HepG2 (cell line): Measurements from ENCODE around the gene TMUB1. TPM values are rescaled to one million over a fixed set of nuclear protein-coding genes. Genes with fewer than 3 reads are reported as not detected.

Source experiments
- BCL3 ChIP-seq: sonication (generic); formaldehyde crosslinking; IDR thresholded peaks from 2 replicates; pipeline ENCODE4 v1.5.1; 2020; ENCODE audit warnings: mild to moderate bottlenecking, missing genetic modification reagents, moderate library complexity
- CCAR2 ChIP-seq: fragments of 200-400 bp; formaldehyde crosslinking; optimal IDR thresholded peaks from 2 replicates; pipeline ENCODE3; 2018; ENCODE audit warnings: low read depth, mild to moderate bottlenecking, low read length, moderate library complexity
- FOSL2 ChIP-seq: sonication (generic); formaldehyde crosslinking; IDR thresholded peaks from 2 replicates; pipeline ENCODE4 v1.4.0; 2020; ENCODE audit warnings: missing genetic modification reagents
- IRF2 ChIP-seq: IDR thresholded peaks from 2 replicates; pipeline ENCODE4 v1.6.1; 2018; ENCODE audit warnings: missing genetic modification reagents, missing compliant biosample characterization
- JARID2 ChIP-seq: sonication (generic); formaldehyde crosslinking; IDR thresholded peaks from 2 replicates; pipeline ENCODE4 v1.8.1; 2023; ENCODE audit warnings: missing genetic modification reagents, inconsistent platforms; ENCODE audit not compliant: insufficient replicate concordance
- JUN ChIP-seq: sonication (generic); formaldehyde crosslinking; IDR thresholded peaks from 2 replicates; pipeline ENCODE4 v1.4.0; 2020; ENCODE audit warnings: mild to moderate bottlenecking, missing genetic modification reagents
- KLF6 ChIP-seq: IDR thresholded peaks from 2 replicates; pipeline ENCODE4 v1.8.0; 2016; ENCODE audit warnings: missing biosample characterization, missing genetic modification reagents
- POLR2A ChIP-seq, 2 experiments: IDR thresholded peaks; 2 replicates each; pipeline ENCODE4 v1.6.1; 2011; ENCODE audit warnings: low read depth in 2 of 2, low read length in 2 of 2, mild to moderate bottlenecking in 1 of 2, moderate library complexity in 1 of 2; ENCODE audit not compliant: insufficient read depth in 1 of 2
- RXRB ChIP-seq: IDR thresholded peaks from 2 replicates; pipeline ENCODE4 v1.6.1; 2016; ENCODE audit warnings: borderline replicate concordance, missing genetic modification reagents, missing compliant biosample characterization
- SP140L ChIP-seq: sonication (generic); formaldehyde crosslinking; IDR thresholded peaks from 2 replicates; pipeline ENCODE4 v1.4.0; 2020; ENCODE audit warnings: missing genetic modification reagents, borderline replicate concordance
- TRIM24 ChIP-seq: sonication (generic); formaldehyde crosslinking; IDR thresholded peaks from 2 replicates; pipeline ENCODE4 v1.8.0; 2022; ENCODE audit warnings: mild to moderate bottlenecking, missing genetic modification reagents
- ZBTB21 ChIP-seq: sonication (generic); formaldehyde crosslinking; IDR thresholded peaks from 2 replicates; pipeline ENCODE4 v1.4.0; 2020; ENCODE audit warnings: missing genetic modification reagents
- ZBTB25 ChIP-seq: IDR thresholded peaks from 2 replicates; pipeline ENCODE4 v1.6.1; 2018; ENCODE audit warnings: missing genetic modification reagents
- ZNF543 ChIP-seq: sonication (generic); formaldehyde crosslinking; IDR thresholded peaks from 2 replicates; pipeline ENCODE4 v1.4.0; 2020; ENCODE audit warnings: mild to moderate bottlenecking, missing genetic modification reagents
- ZNF564 ChIP-seq: sonication (generic); formaldehyde crosslinking; IDR thresholded peaks from 2 replicates; pipeline ENCODE4 v1.8.1; 2023; ENCODE audit warnings: mild to moderate bottlenecking, missing genetic modification reagents
- ZNF577 ChIP-seq: sonication (generic); formaldehyde crosslinking; IDR thresholded peaks from 2 replicates; pipeline ENCODE4 v1.4.0; 2020; ENCODE audit warnings: mild to moderate bottlenecking, low read depth, missing genetic modification reagents, borderline replicate concordance
- ZNF589 ChIP-seq: sonication (generic); formaldehyde crosslinking; conservative IDR thresholded peaks from 2 replicates; pipeline ENCODE4 v1.8.0; 2022; ENCODE audit warnings: mild to moderate bottlenecking, moderate library complexity, missing genetic modification reagents
- ZNF605 ChIP-seq: sonication (generic); formaldehyde crosslinking; IDR thresholded peaks from 2 replicates; pipeline ENCODE4 v1.8.0; 2022; ENCODE audit warnings: mild to moderate bottlenecking, missing genetic modification reagents
- ZNF710 ChIP-seq: sonication (generic); formaldehyde crosslinking; IDR thresholded peaks from 2 replicates; pipeline ENCODE4 v1.5.0; 2020; ENCODE audit warnings: mild to moderate bottlenecking, missing genetic modification reagents, borderline replicate concordance
- ZNF816 ChIP-seq: sonication (generic); formaldehyde crosslinking; IDR thresholded peaks from 2 replicates; pipeline ENCODE4 v1.8.0; 2022; ENCODE audit warnings: missing genetic modification reagents, mild to moderate bottlenecking, borderline replicate concordance
- polyA plus RNA-seq, 8 experiments: library from polyadenylated mRNA; depleted of rRNA in 3 of 8; stranded (reverse) in 7 of 8; unstranded in 1 of 8; fragments of >200 nt; fragmentation: Illumina TruSeq in 4 of 8; extraction: Trizol in 4 of 8; gene quantifications; 2 replicates each; pipeline versions ENCODE4 v1.2.1 to v1.2.3, GENCODE V29; 2011 to 2016; ENCODE audit warnings: low read depth in 4 of 8, missing spikeins in 1 of 8, mixed read lengths in 1 of 8; ENCODE audit not compliant: insufficient read depth in 1 of 8
- total RNA-seq, 5 experiments: library from RNA; depleted of rRNA; stranded (reverse); fragments of >200 nt; fragmentation: Illumina TruSeq; extraction: Trizol; gene quantifications; 2 replicates each; pipeline ENCODE4 v1.2.3, GENCODE V29; 2016; ENCODE audit warnings: low read depth in 1 of 5
- TF ChIP-seq, protein P1 (sequence below): sonication (generic); formaldehyde crosslinking; IDR thresholded peaks from 2 replicates; pipeline ENCODE4 v1.5.0; 2020; ENCODE audit warnings: mild to moderate bottlenecking, missing genetic modification reagents
- TF ChIP-seq, protein P2 (sequence below): sonication (generic); formaldehyde crosslinking; IDR thresholded peaks from 2 replicates; pipeline ENCODE4 v1.4.0; 2020; ENCODE audit warnings: missing genetic modification reagents

The TMUB1 gene
- total and polyA plus RNA-seq, 2 of the 13 experiments (the other 11 are each of a cell fraction or from before 2014, with no cell fraction given) = 44.8 to 51.6 TPM

DNA sequence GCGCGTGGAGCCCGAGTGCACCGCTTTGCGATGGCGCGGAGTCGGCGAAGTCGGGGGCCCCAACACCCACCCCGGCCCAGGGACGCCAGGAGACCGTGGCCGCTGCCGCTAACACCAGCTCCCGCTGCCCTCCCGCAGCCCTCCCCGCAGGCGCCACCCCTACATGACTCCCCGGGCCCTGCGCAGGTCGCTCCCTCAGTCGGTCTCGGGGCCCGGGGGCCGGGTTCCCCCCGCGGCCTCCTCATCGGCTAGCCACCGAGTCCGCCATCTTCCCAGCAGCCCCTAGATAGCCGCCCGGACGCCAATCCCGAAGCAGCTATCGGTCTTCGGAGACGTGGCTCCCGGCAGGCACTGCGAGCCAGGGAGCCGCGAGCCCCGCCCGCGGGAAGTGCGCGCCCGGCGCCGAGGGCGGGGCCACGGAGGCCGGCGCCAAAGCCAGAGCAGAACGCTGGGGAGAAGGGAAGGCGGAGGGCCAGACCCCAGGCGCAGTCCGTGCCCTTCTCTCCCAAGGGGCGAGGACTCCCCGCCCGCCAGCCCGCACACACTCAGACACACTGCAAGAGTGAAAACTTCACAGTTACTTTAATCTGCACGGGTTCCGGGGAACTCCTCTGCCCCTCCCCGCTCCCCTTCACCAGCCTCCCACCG, 2.6 kb downstream of the TMUB1 start, which contains the start of gene FASTK (continued):
- TF ChIP-seq JUN (CRISPR knock-in tag) (no peak), KLF6 (peak; percentile 81; the same call in 1 of the 2 replicates), POLR2A (IDR thresholded peaks at IDR 0.05; ENCODE audit: insufficient read depth in 1 of 2, low read depth in 2 of 2, low read length in 2 of 2) (peak in 1 of 2 experiments; percentile 77; a peak in 2 of 4 replicates), ZNF577 (no peak), ZBTB21 (CRISPR knock-in tag) (no peak), ZNF710 (CRISPR knock-in tag) (0 out of 2 replicates have a peak, but pooled peaks have one; percentile 68), ZBTB25 (peak; percentile 52; the same call in 1 of the 2 replicates), TRIM24 (CRISPR knock-in tag) (no peak), BCL3 (peak; percentile 87), JARID2 (no peak), SP140L (CRISPR knock-in tag) (no peak), CCAR2 (no peak), ZNF605 (CRISPR knock-in tag) (peak; percentile 38; the same call in 1 of the 2 replicates), FOSL2 (0 out of 2 replicates have a peak, but pooled peaks have one; percentile 8), RXRB (CRISPR knock-in tag) (no peak), ZNF589 (CRISPR knock-in tag) (no peak), ZNF816 (CRISPR knock-in tag) (peak; percentile 92; the same call in 1 of the 2 replicates), ZNF543 (CRISPR knock-in tag) (peak; percentile 89), IRF2 (CRISPR knock-in tag) (peak; percentile 66), ZNF564 (CRISPR knock-in tag) (peak; percentile 9; the same call in 1 of the 2 replicates)
- TF ChIP-seq, protein P1, sequence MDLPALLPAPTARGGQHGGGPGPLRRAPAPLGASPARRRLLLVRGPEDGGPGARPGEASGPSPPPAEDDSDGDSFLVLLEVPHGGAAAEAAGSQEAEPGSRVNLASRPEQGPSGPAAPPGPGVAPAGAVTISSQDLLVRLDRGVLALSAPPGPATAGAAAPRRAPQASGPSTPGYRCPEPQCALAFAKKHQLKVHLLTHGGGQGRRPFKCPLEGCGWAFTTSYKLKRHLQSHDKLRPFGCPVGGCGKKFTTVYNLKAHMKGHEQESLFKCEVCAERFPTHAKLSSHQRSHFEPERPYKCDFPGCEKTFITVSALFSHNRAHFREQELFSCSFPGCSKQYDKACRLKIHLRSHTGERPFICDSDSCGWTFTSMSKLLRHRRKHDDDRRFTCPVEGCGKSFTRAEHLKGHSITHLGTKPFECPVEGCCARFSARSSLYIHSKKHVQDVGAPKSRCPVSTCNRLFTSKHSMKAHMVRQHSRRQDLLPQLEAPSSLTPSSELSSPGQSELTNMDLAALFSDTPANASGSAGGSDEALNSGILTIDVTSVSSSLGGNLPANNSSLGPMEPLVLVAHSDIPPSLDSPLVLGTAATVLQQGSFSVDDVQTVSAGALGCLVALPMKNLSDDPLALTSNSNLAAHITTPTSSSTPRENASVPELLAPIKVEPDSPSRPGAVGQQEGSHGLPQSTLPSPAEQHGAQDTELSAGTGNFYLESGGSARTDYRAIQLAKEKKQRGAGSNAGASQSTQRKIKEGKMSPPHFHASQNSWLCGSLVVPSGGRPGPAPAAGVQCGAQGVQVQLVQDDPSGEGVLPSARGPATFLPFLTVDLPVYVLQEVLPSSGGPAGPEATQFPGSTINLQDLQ = 0 out of 2 replicates have a peak, but pooled peaks have one; percentile 18
- TF ChIP-seq, protein P2, sequence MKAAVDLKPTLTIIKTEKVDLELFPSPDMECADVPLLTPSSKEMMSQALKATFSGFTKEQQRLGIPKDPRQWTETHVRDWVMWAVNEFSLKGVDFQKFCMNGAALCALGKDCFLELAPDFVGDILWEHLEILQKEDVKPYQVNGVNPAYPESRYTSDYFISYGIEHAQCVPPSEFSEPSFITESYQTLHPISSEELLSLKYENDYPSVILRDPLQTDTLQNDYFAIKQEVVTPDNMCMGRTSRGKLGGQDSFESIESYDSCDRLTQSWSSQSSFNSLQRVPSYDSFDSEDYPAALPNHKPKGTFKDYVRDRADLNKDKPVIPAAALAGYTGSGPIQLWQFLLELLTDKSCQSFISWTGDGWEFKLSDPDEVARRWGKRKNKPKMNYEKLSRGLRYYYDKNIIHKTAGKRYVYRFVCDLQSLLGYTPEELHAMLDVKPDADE (CRISPR knock-in tag) = no peak
